ENCODE measurements around the gene STX1B. TPM values are rescaled to one million over a fixed set of nuclear protein-coding genes. Genes with fewer than 3 reads are reported as not detected.

The STX1B gene
- 1.4 to 4.0 TPM (median 1.7 TPM) in 3 replicates for total RNA-seq
- long read RNA-seq, result 0 reads

GRCh38 chr16:31010585-31011325 lies at the start of gene STX1B:
Gene STX1B, minus strand, starts transcription at chr16:31010638. Its CDS starts 242 bp downstream, at chr16:31010396.
- Mint-ChIP-seq H3K36me3 (ENCODE audit: low read depth) (no peaks in the 10 kb centered on the region), H3K9me3 (ENCODE audit: low read depth) (no peaks in the 10 kb centered on the region), H3K4me1 (ENCODE audit: low read depth) (peaks cover 17% of the 10 kb centered on the region), H3K27ac (ENCODE audit: unreplicated experiment) (no peak within 1 kb of the TSS), H3K27me3 (ENCODE audit: low read depth) (peaks cover 12% of the 10 kb centered on the region), H3K4me3 (ENCODE audit: unreplicated experiment) (peak within 1 kb of the TSS; percentile 68)
- no peak for DNase-seq (ENCODE audit: low spot score)
- TF ChIP-seq, protein P1, sequence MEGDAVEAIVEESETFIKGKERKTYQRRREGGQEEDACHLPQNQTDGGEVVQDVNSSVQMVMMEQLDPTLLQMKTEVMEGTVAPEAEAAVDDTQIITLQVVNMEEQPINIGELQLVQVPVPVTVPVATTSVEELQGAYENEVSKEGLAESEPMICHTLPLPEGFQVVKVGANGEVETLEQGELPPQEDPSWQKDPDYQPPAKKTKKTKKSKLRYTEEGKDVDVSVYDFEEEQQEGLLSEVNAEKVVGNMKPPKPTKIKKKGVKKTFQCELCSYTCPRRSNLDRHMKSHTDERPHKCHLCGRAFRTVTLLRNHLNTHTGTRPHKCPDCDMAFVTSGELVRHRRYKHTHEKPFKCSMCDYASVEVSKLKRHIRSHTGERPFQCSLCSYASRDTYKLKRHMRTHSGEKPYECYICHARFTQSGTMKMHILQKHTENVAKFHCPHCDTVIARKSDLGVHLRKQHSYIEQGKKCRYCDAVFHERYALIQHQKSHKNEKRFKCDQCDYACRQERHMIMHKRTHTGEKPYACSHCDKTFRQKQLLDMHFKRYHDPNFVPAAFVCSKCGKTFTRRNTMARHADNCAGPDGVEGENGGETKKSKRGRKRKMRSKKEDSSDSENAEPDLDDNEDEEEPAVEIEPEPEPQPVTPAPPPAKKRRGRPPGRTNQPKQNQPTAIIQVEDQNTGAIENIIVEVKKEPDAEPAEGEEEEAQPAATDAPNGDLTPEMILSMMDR (IDR thresholded peaks at IDR 0.05), result no peak

- Mint-ChIP-seq H3K27me3 (ENCODE audit: low read depth) (no peaks in the 10 kb centered on the region), H3K4me1 (ENCODE audit: low read depth) (peaks cover 20% of the 10 kb centered on the region), H3K9me3 (ENCODE audit: low read depth) (peaks cover 3% of the 10 kb centered on the region), H3K27ac (ENCODE audit: unreplicated experiment) (peak overlapping the region; percentile 45), H3K36me3 (ENCODE audit: low read depth) (peaks cover 4% of the 10 kb centered on the region), H3K4me3 (ENCODE audit: unreplicated experiment) (no peak overlapping the region)
- TF ChIP-seq, protein P1 (IDR thresholded peaks at IDR 0.05), result no peak
- no peak for DNase-seq (ENCODE audit: low spot score)
These were observed 45.2 kb upstream of the STX1B start for GRCh38 chr16:31055613-31056012.

DNA sequence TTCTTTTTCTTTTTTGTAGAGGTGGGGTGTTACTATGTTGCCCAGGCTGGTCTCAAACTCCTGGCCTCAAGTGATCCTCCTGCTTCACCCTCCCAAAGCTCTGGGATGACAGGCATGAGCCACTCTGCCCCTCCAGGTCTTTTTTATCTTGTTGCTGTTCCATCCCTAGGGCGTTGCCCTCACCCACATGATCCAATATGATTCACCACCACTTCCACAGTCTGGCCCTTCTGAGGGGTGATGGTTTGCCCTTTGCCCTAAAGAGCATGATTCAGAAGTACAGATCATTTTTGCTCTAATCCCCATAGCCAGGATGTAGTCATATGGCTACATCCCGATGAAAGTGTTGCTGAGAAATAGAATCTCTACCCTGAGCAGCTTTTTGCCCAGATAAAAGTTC lies 41.7 kb upstream of the STX1B start:
- peak overlapping the region; percentile 85 for H3K27ac Mint-ChIP-seq (ENCODE audit: unreplicated experiment)

DNA sequence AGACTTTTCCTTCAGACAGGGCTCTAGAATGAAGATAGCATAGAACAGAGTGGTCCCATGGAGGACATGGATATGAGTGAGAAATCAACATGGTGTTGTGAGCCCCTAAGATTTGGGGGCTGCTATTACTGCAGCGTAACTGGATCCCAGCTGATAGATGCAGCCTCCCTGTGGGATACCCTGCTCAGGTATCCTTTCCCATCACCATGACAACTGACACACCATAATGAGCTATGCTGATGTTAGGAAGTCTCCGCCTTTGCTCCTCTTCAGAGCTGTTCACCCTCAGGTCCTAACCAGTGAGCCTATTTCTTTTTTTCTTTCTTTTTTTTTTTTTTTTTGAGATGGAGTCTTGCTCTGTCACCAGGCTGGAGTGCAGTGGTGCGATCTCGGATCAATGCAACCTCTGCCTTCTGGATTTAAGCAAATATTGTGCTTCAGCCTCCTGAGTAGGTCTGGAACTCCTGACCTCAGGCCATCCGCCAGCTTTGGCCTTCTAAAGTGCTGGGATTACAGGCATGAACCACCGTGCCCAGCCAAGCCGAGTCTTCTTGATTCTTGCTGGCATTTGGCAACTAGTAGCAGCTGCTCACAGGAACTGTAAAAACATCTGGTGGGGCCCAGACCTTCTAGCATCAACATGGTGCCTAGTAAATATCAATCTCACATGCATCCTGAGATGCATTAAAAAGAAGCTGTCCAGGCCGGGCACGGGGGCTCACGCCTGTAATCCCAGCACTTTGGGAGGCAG lies 40.0 kb upstream of the STX1B start:
- peaks cover 20% of the 10 kb centered on the region for H3K4me1 Mint-ChIP-seq (ENCODE audit: low read depth)
- H3K27me3 Mint-ChIP-seq (ENCODE audit: low read depth), result no peaks in the 10 kb centered on the region
- no peak overlapping the region for H3K4me3 Mint-ChIP-seq (ENCODE audit: unreplicated experiment)
- TF ChIP-seq, protein P1 (IDR thresholded peaks at IDR 0.05), result no peak
- no peak overlapping the region for H3K27ac Mint-ChIP-seq (ENCODE audit: unreplicated experiment)
- peaks cover 3% of the 10 kb centered on the region for H3K9me3 Mint-ChIP-seq (ENCODE audit: low read depth)
- no peaks in the 10 kb centered on the region for H3K36me3 Mint-ChIP-seq (ENCODE audit: low read depth)
- DNase-seq (ENCODE audit: low spot score), result no peak

More for the DNA sequence above, 41.7 kb upstream of the STX1B start:
- no peak overlapping the region for H3K4me3 Mint-ChIP-seq (ENCODE audit: unreplicated experiment)
- DNase-seq (ENCODE audit: low spot score), result no peak
- no peaks in the 10 kb centered on the region for H3K36me3 Mint-ChIP-seq (ENCODE audit: low read depth)
- H3K4me1 Mint-ChIP-seq (ENCODE audit: low read depth), result peaks cover 20% of the 10 kb centered on the region
- H3K27me3 Mint-ChIP-seq (ENCODE audit: low read depth), result no peaks in the 10 kb centered on the region
- peaks cover 3% of the 10 kb centered on the region for H3K9me3 Mint-ChIP-seq (ENCODE audit: low read depth)
- TF ChIP-seq, protein P1 (IDR thresholded peaks at IDR 0.05), result no peak

- H3K4me1 Mint-ChIP-seq (ENCODE audit: low read depth), result no peaks in the 10 kb centered on the region
- no peak overlapping the region for H3K27ac Mint-ChIP-seq (ENCODE audit: unreplicated experiment)
- no peaks in the 10 kb centered on the region for H3K9me3 Mint-ChIP-seq (ENCODE audit: low read depth)
- TF ChIP-seq, protein P1 (IDR thresholded peaks at IDR 0.05), result no peak
- H3K4me3 Mint-ChIP-seq (ENCODE audit: unreplicated experiment), result no peak overlapping the region
- peaks cover 10% of the 10 kb centered on the region for H3K36me3 Mint-ChIP-seq (ENCODE audit: low read depth)
- H3K27me3 Mint-ChIP-seq (ENCODE audit: low read depth), result no peaks in the 10 kb centered on the region
- DNase-seq (ENCODE audit: low spot score), result no peak
These were observed 33.6 kb upstream of the STX1B start for GRCh38 chr16:31043898-31044481.
